HepG2 (cell line): ENCODE measurements around the gene NGDN. TPM values are rescaled to one million over a fixed set of nuclear protein-coding genes. Genes with fewer than 3 reads are reported as not detected.

ENCODE experiments used
- ARID5B ChIP-seq: IDR thresholded peaks from 2 replicates; pipeline ENCODE4 v1.4.0; 2020; ENCODE audit warnings: mild to moderate bottlenecking, missing genetic modification reagents
- ATF7 ChIP-seq, 2 experiments: fragments of 450-650 bp in 1 of 2; sonication (generic) in 1 of 2; formaldehyde crosslinking in 1 of 2; IDR thresholded peaks; 2 replicates each; pipeline versions ENCODE4 v1.4.0 to v1.6.1; 2016 to 2020; ENCODE audit warnings: antibody characterized with exemption in 1 of 2, mild to moderate bottlenecking in 1 of 2, missing genetic modification reagents in 1 of 2
- CTCF ChIP-seq: sonication (generic); formaldehyde crosslinking; IDR thresholded peaks from 2 replicates; pipeline ENCODE4 v1.5.0; 2020; ENCODE audit warnings: mild to moderate bottlenecking, missing genetic modification reagents, moderate library complexity
- GLMP ChIP-seq: sonication (generic); formaldehyde crosslinking; IDR thresholded peaks from 2 replicates; pipeline ENCODE4 v1.9.0; 2021; ENCODE audit warnings: missing genetic modification reagents, mild to moderate bottlenecking, borderline replicate concordance
- HMGXB3 ChIP-seq: sonication (generic); formaldehyde crosslinking; IDR thresholded peaks from 2 replicates; pipeline ENCODE4 v1.4.0; 2020; ENCODE audit warnings: missing genetic modification reagents, borderline replicate concordance
- LRRFIP1 ChIP-seq: sonication (generic); formaldehyde crosslinking; conservative IDR thresholded peaks from 2 replicates; pipeline ENCODE4 v1.4.0; 2020; ENCODE audit warnings: missing genetic modification reagents
- NKX3-1 ChIP-seq: sonication (generic); formaldehyde crosslinking; IDR thresholded peaks from 2 replicates; pipeline ENCODE4 v1.5.0; 2020; ENCODE audit warnings: missing genetic modification reagents
- POLR2AphosphoS2 ChIP-seq: IDR thresholded peaks from 2 replicates; pipeline ENCODE4 v1.6.1; 2011; ENCODE audit warnings: low read depth, low read length, improper control_type of control experiment
- RFXANK ChIP-seq: IDR thresholded peaks from 2 replicates; pipeline ENCODE4 v1.6.1; 2016
- SIN3B ChIP-seq: fragments of 150-350 bp; IDR thresholded peaks from 2 replicates; pipeline ENCODE4 v1.6.1; 2014; ENCODE audit warnings: low read length
- SNAPC2 ChIP-seq: sonication (generic); formaldehyde crosslinking; IDR thresholded peaks from 2 replicates; pipeline ENCODE4 v1.8.1; 2022; ENCODE audit warnings: mild to moderate bottlenecking, missing genetic modification reagents
- THAP8 ChIP-seq: sonication (generic); formaldehyde crosslinking; IDR thresholded peaks from 2 replicates; pipeline ENCODE4 v1.5.1; 2020; ENCODE audit warnings: missing genetic modification reagents, mild to moderate bottlenecking, borderline replicate concordance
- TOE1 ChIP-seq: sonication (generic); formaldehyde crosslinking; IDR thresholded peaks from 2 replicates; pipeline ENCODE4 v1.4.0; 2020; ENCODE audit warnings: mild to moderate bottlenecking, missing genetic modification reagents
- ZSCAN20 ChIP-seq: sonication (generic); formaldehyde crosslinking; IDR thresholded peaks from 2 replicates; pipeline ENCODE4 v1.4.0; 2020; ENCODE audit warnings: missing genetic modification reagents, mild to moderate bottlenecking, borderline replicate concordance
- polyA plus RNA-seq, 8 experiments: library from polyadenylated mRNA; depleted of rRNA in 3 of 8; stranded (reverse) in 7 of 8; unstranded in 1 of 8; fragments of >200 nt; fragmentation: Illumina TruSeq in 4 of 8; extraction: Trizol in 4 of 8; gene quantifications; 2 replicates each; pipeline versions ENCODE4 v1.2.1 to v1.2.3, GENCODE V29; 2011 to 2016; ENCODE audit warnings: low read depth in 4 of 8, missing spikeins in 1 of 8, mixed read lengths in 1 of 8; ENCODE audit not compliant: insufficient read depth in 1 of 8
- total RNA-seq, 5 experiments: library from RNA; depleted of rRNA; stranded (reverse); fragments of >200 nt; fragmentation: Illumina TruSeq; extraction: Trizol; gene quantifications; 2 replicates each; pipeline ENCODE4 v1.2.3, GENCODE V29; 2016; ENCODE audit warnings: low read depth in 1 of 5

The NGDN gene
- total and polyA plus RNA-seq, 2 of the 13 experiments (the other 11 are each of a cell fraction or from before 2014, with no cell fraction given) = 154 to 216 TPM

- TF ChIP-seq NKX3-1 (no peak), SIN3B (no peak), CTCF (CRISPR knock-in tag) (no peak), ARID5B (no peak), TOE1 (CRISPR knock-in tag) (no peak), LRRFIP1 (no peak), POLR2AphosphoS2 (no peak), THAP8 (CRISPR knock-in tag) (no peak), HMGXB3 (no peak), ATF7 (IDR thresholded peaks at IDR 0.05) (no peak), ATF7 (CRISPR knock-in tag; IDR thresholded peaks at IDR 0.05) (no peak), GLMP (no peak), RFXANK (CRISPR knock-in tag) (no peak), ZSCAN20 (CRISPR knock-in tag) (no peak), SNAPC2 (CRISPR knock-in tag) (0 out of 2 replicates have a peak, but pooled peaks have one; percentile 27)
Observed at GRCh38 chr14:23481362-23481970, 12.0 kb downstream of the NGDN start (continued).
